Dendritic cell treated with granulocyte-macrophage colony-stimulating factor and Interleukin-4, amounts not matched to agents 40 ng/mL and 50 ng/mL, for 4 days (primary cell): ENCODE data around the gene MYCBP2.
A peak's percentile ranks its signal among the peaks of the same experiment; 100 is the strongest.

ENCODE experiments used
- H3K27ac Mint-ChIP-seq: one replicate; pipeline ENCODE4 v1.8.0; 2022; ENCODE audit warnings: mild to moderate bottlenecking, mixed read lengths
- H3K27me3 Mint-ChIP-seq: one replicate; pipeline ENCODE4 v1.8.0; 2022; ENCODE audit warnings: mild to moderate bottlenecking, mixed read lengths
- H3K36me3 Mint-ChIP-seq: one replicate; pipeline ENCODE4 v1.8.0; 2022; ENCODE audit warnings: low read depth, mixed read lengths
- H3K4me1 Mint-ChIP-seq: one replicate; pipeline ENCODE4 v1.8.0; 2022; ENCODE audit warnings: low read depth, mixed read lengths
- H3K4me3 Mint-ChIP-seq: one replicate; pipeline ENCODE4 v1.8.0; 2022; ENCODE audit warnings: mild to moderate bottlenecking, moderate library complexity, mixed read lengths
- H3K9me3 Mint-ChIP-seq: one replicate; pipeline ENCODE4 v1.8.0; 2022; ENCODE audit warnings: mixed read lengths
- intact Hi-C: fragments of 100-400 bp; cut with micrococcal nuclease; formaldehyde crosslinking; loops from one replicate; pipeline ENCODE4 v1.15.0; 2022

Gene MYCBP2

DNA sequence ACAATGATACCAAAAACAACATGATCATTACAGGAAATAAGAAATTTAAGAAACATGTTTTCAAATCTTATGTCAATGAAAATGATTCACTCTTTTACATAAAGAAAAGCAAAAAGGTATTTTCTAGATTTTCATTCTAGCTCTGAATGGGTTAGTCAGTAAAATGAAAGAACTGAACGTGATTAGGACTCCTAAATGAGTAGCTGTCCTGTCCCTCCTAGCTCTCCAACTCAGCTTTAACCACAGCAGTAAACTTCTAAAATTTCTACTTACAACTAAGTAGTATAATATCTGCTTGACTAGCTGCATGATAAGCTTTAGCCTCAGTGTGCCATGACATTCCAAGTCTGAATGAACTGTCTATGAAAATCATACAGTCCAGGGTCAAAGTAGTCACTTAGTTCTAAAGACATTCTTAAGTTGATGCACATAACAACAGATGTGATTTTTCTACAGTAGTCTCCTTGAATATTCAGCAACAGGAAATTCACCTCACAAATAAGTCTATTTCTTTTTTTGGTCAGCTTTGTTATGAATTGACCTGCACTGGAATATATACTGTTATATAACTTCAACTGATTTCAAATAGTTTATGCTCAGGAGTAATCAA, 136.4 kb downstream of the MYCBP2 start:
- Mint-ChIP-seq H3K27ac (no peak overlapping the region), H3K36me3 (peaks cover 43% of the 10 kb centered on the region)

DNA sequence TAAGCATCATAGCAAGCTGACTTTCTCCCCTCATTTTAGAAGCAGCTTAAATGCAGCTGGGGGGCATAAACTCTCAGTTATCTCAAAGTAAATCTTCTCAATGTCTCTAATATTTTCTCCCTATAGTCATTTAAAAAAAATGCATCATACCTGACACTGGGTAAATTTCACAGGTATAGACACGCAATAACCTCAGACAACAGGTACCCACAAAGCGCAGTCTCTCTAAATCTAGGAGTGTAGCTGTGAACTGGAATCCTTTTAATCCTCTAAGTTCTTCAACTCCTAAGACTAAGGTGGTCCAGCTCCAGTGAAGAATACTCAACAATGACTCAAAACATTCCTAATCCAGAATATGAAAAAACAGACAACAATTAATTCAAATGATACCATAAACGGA, 141.2 kb downstream of the MYCBP2 start:
- Mint-ChIP-seq H3K9me3 (no peaks in the 10 kb centered on the region), H3K27ac (no peak overlapping the region), H3K36me3 (peaks cover 57% of the 10 kb centered on the region), H3K4me1 (peaks cover 13% of the 10 kb centered on the region), H3K4me3 (no peak overlapping the region), H3K27me3 (no peaks in the 10 kb centered on the region)
- intact Hi-C loops, result no loop called here

More for the DNA sequence above, 136.4 kb downstream of the MYCBP2 start:
- no peaks in the 10 kb centered on the region for H3K4me1 Mint-ChIP-seq
- H3K4me3 Mint-ChIP-seq, result no peak overlapping the region
- no peaks in the 10 kb centered on the region for H3K27me3 Mint-ChIP-seq
- H3K9me3 Mint-ChIP-seq, result no peaks in the 10 kb centered on the region
- intact Hi-C loops, result no loop called here

DNA sequence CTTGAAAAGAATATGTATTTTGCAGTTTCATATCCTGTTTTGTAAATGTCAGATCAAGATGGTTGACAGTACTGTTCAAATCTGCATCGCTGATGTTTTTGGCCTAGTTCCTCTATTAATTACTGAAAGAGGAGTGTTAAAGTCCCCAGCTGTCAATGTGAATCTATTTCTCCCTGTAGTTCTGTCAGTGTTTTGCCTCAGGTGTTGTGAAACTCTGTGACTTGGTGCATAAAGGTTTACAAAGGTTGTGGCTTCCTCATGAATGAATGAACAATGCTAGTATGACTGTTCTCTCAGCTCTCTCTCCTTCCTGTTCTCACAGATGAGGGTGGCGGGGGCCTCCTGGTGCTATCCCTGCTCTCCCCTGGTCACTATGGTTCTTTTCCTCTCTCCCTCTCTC, 142.4 kb downstream of the MYCBP2 start:
- peaks cover 70% of the 10 kb centered on the region for H3K36me3 Mint-ChIP-seq
- H3K27ac Mint-ChIP-seq, result peak overlapping the region; percentile 82
- no peaks in the 10 kb centered on the region for H3K27me3 Mint-ChIP-seq
- no peak overlapping the region for H3K4me3 Mint-ChIP-seq
- peaks cover 13% of the 10 kb centered on the region for H3K4me1 Mint-ChIP-seq
- intact Hi-C loops, result no loop called here
- no peaks in the 10 kb centered on the region for H3K9me3 Mint-ChIP-seq

DNA sequence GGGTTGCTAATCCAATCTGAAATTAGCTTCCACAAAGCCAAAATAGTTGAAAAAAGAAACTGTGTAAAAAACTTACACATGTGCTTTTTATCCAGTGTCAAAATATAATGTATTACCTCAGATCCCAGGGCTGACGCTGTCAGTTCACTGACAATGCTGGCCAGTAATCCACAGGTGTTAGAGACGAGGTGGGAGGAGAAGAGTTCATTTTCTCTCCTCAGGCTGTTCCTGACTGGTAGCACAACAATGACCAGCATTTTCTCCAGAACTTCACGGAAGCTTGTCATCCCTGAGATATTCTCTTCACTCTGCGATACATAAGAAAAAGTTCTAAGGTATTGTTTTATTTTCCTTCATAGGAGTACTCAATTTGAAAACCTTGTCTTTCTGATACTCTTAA, 146.9 kb downstream of the MYCBP2 start:
- peaks cover 13% of the 10 kb centered on the region for H3K4me1 Mint-ChIP-seq
- peaks cover 83% of the 10 kb centered on the region for H3K36me3 Mint-ChIP-seq
- intact Hi-C loops, result no loop called here
- H3K9me3 Mint-ChIP-seq, result no peaks in the 10 kb centered on the region
- no peak overlapping the region for H3K27ac Mint-ChIP-seq
- H3K4me3 Mint-ChIP-seq, result no peak overlapping the region
- H3K27me3 Mint-ChIP-seq, result no peaks in the 10 kb centered on the region

DNA sequence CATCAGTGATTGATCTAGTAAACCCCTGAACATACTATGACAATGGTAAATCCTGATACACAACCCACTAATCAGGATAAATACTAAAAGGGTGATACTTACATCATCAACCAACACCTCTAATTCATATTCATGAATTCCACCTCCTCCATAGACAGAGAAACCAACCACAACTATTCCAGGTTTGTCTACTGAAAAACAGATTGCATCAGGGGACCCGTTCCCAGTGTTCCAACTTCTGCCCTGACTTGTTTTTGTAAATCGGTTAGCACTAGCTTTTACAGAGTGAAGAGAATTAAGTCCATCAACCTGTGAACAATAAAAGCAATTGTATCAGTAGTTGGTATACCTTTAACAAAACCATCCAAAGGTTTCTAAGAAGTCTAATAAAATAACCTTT, 149.2 kb downstream of the MYCBP2 start:
- H3K27ac Mint-ChIP-seq, result no peak overlapping the region
- H3K4me1 Mint-ChIP-seq, result no peaks in the 10 kb centered on the region
- H3K9me3 Mint-ChIP-seq, result no peaks in the 10 kb centered on the region
- peaks cover 82% of the 10 kb centered on the region for H3K36me3 Mint-ChIP-seq
- intact Hi-C loops, result loop anchor here (5.0 to 10.0 kb wide), 2 partner anchors 93 to 175 kb away; no protein-coding TSS in a partner anchor
- H3K27me3 Mint-ChIP-seq, result no peaks in the 10 kb centered on the region
- no peak overlapping the region for H3K4me3 Mint-ChIP-seq

DNA sequence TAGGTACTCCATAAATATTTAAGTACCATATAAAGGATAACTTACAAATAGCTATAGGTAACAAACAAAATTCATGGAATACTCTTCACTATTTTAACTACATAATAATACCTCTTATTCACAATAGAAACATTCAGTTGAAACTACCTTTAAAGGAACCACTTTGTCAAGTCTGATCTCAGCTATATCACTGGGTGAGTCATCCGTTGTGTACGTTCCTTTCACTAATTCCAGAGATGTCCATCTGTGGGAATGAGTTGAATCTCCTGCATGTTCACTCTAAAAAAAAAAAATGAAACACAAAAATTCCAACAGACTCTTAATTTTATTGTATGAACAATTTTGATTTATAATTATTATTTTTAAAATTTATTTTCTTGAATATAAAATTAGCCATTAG, 150.5 kb downstream of the MYCBP2 start:
- H3K27me3 Mint-ChIP-seq, result no peaks in the 10 kb centered on the region
- H3K27ac Mint-ChIP-seq, result no peak overlapping the region
- no peaks in the 10 kb centered on the region for H3K4me1 Mint-ChIP-seq
- intact Hi-C loops, result loop anchor here (5.0 to 10.0 kb wide), 2 partner anchors 92 to 174 kb away; no protein-coding TSS in a partner anchor
- no peaks in the 10 kb centered on the region for H3K9me3 Mint-ChIP-seq
- H3K4me3 Mint-ChIP-seq, result no peak overlapping the region
- peaks cover 79% of the 10 kb centered on the region for H3K36me3 Mint-ChIP-seq

DNA sequence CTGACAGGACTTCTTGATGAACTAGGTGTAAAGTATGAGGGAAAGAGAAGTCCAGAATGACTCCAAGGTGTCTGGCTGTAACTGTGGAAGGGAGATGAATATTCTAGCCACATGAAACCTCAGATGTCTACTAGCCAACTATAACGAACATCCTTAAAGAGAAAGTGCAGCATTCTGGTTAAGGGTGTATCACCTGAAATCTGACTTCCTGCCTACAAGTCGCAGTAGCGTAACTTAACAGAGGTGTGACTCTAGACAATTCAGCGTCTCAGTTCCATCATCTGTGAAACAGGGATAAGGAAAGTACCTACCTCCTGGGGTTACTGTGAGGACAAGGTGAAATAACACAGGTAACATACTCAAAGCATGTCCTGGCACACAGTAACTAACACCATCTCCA, 154.2 kb downstream of the MYCBP2 start:
- H3K36me3 Mint-ChIP-seq, result peaks cover 77% of the 10 kb centered on the region
- H3K27ac Mint-ChIP-seq, result no peak overlapping the region
- no peaks in the 10 kb centered on the region for H3K4me1 Mint-ChIP-seq
- H3K9me3 Mint-ChIP-seq, result no peaks in the 10 kb centered on the region
- H3K4me3 Mint-ChIP-seq, result no peak overlapping the region
- H3K27me3 Mint-ChIP-seq, result no peaks in the 10 kb centered on the region
- intact Hi-C loops, result loop anchor here (10.0 kb wide), 1 partner anchor 88 kb away; no protein-coding TSS in a partner anchor

DNA sequence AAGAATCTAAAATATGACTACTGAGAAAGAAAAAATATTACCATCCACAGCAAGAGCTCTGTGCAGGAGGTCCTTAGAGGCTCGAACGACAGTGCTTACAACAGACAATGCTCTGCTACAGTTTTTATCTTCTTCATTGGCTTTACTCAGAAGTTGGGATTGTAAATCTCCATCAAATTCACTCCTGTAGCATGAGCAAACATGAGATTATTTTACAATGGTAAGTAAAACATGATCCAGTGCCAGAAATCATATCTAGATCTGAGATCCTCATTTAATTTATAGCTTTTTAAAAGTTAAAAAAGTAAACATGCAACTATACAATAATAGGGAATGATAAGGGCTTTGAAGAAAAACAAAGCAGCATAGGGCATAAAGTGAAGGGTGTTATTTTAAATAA, 155.4 kb downstream of the MYCBP2 start:
- Mint-ChIP-seq H3K27ac (no peak overlapping the region), H3K4me3 (no peak overlapping the region), H3K4me1 (no peaks in the 10 kb centered on the region), H3K27me3 (no peaks in the 10 kb centered on the region), H3K36me3 (peaks cover 73% of the 10 kb centered on the region), H3K9me3 (no peaks in the 10 kb centered on the region)
- intact Hi-C loops, result loop anchor here (10.0 kb wide), 1 partner anchor 87 kb away; no protein-coding TSS in a partner anchor

DNA sequence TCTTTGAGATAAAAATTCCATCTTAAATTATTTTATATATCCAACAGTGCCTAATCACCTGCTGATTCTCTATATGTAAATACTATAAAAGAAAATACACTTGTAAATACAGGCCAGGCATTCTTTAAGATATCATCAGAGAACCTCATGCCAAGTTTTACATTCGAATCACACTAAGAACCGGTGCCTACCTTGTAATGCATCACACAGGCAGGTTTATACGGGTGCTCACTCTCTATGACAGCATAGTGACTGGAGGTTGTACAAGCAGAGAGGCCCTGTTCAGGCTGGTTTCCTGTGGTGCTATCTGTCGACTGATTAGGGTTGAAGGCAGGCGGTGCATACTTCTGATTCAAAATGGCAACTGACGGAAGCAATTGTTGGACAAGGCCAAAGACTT, 158.7 kb downstream of the MYCBP2 start:
- H3K36me3 Mint-ChIP-seq, result peaks cover 83% of the 10 kb centered on the region
- intact Hi-C loops, result no loop called here
- no peak overlapping the region for H3K27ac Mint-ChIP-seq
- H3K4me1 Mint-ChIP-seq, result no peaks in the 10 kb centered on the region
- H3K9me3 Mint-ChIP-seq, result no peaks in the 10 kb centered on the region
- no peaks in the 10 kb centered on the region for H3K27me3 Mint-ChIP-seq
- H3K4me3 Mint-ChIP-seq, result no peak overlapping the region

DNA sequence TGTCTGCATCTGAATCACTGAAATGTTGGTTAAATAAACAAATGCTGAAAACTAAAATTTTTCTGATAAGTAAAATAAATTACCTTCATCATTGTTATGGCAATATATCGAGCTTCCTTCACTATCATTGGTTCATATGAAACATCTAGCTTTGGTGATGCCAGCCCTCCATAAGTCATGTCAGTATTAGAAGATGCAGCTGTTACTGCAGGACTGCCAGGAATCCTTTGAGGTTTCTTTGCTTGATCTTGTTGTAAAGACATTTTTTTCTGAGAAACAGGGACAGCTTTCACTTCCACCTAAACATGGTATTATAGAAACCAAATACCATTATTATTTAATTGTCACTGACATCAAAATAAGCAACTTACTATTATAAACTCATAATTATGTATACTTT, 176.2 kb downstream of the MYCBP2 start:
- peaks cover 6% of the 10 kb centered on the region for H3K4me1 Mint-ChIP-seq
- intact Hi-C loops, result no loop called here
- H3K4me3 Mint-ChIP-seq, result no peak overlapping the region
- H3K36me3 Mint-ChIP-seq, result peaks cover 62% of the 10 kb centered on the region
- H3K27me3 Mint-ChIP-seq, result no peaks in the 10 kb centered on the region
- H3K27ac Mint-ChIP-seq, result no peak overlapping the region
- no peaks in the 10 kb centered on the region for H3K9me3 Mint-ChIP-seq

DNA sequence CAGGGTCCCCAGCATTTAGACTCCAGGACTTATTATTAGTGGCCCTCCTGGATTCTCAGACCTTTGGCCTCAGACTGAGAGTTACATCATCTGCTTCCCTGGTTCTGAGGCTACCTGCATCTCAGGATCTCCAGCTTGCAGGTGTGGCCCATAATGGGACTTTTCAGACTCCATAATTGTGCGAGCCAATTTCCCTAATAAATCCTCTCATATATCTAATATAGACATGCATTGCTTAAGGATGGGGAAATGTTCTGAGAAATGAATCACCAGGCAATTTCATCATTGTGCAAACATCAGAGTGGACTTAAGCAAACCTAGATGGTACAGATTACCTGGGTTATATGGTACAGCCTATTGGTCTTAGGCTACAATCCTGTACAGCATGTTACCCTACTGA, 183.5 kb downstream of the MYCBP2 start:
- Mint-ChIP-seq H3K4me3 (no peak overlapping the region), H3K36me3 (peaks cover 89% of the 10 kb centered on the region), H3K4me1 (no peaks in the 10 kb centered on the region), H3K27ac (no peak overlapping the region), H3K27me3 (no peaks in the 10 kb centered on the region), H3K9me3 (no peaks in the 10 kb centered on the region)
- intact Hi-C loops, result no loop called here

DNA sequence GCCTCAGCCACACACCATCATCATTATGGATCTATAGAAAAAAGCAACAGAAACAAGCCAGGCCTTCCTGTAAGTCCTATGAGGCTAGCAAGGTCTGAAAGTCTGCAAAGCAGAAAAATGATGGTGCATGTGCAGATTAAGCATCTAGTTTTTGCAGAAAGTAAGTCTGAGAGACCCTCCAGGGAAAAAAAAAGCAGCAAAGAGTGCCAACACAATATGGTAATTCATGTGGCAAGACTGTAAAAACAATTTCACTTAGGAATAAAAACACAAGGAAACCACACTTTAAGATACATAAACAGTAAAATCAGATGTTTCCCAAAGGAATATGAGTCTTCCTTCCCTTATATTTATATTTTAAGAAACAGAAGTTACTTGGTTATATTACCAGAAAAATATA, 187.6 kb downstream of the MYCBP2 start:
- no peaks in the 10 kb centered on the region for H3K27me3 Mint-ChIP-seq
- no peak overlapping the region for H3K4me3 Mint-ChIP-seq
- H3K4me1 Mint-ChIP-seq, result peaks cover under 1% of the 10 kb centered on the region
- no peak overlapping the region for H3K27ac Mint-ChIP-seq
- no peaks in the 10 kb centered on the region for H3K9me3 Mint-ChIP-seq
- H3K36me3 Mint-ChIP-seq, result peaks cover 92% of the 10 kb centered on the region
- intact Hi-C loops, result no loop called here

DNA sequence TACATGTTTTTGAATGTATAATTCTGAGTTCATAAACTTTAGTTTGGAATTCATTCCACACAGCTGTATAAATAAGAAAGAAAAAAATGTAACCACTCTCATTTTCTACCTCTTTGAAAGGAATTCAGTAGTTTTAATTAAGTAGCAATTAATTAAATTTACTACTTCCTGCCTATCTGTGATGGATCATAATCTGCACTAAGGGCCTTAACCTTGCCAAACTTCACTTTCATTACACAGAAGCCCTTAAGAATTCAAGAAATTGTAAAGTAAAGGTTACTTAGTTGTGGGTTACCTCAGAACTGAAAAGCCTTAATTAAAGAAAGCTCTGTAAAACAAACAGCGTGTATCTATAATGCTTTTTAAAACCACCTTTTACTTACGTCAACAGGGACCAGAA, 188.1 kb downstream of the MYCBP2 start:
- Mint-ChIP-seq H3K27me3 (no peaks in the 10 kb centered on the region), H3K9me3 (no peaks in the 10 kb centered on the region), H3K27ac (no peak overlapping the region), H3K36me3 (peaks cover 92% of the 10 kb centered on the region), H3K4me3 (no peak overlapping the region), H3K4me1 (peaks cover 6% of the 10 kb centered on the region)
- intact Hi-C loops, result no loop called here

DNA sequence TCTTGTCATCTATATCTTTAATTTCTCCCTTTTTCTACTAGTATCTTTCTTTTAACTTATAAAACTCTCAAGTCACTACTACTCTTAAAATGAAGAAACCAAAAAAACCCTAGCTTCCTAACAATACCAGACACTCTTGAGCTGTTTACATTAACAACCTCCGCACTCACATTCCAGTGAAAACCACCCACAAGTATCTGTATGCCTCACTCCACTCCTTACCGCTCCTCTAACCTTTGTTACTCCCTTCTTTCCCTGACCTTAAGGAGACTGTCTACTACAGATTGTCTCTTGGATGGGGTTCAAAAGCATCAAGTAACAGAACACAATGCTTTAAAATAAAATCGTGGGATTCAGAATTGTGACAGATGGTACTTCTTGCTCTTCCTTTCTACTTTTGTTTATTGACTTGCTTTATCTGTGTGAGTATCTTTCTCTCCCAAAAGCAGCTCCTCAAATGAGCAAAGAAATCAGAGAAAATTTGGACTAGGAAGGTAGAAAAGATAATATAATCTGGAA, 189.9 kb downstream of the MYCBP2 start:
- Mint-ChIP-seq H3K27me3 (no peaks in the 10 kb centered on the region), H3K27ac (no peak overlapping the region), H3K9me3 (no peaks in the 10 kb centered on the region), H3K4me3 (no peak overlapping the region), H3K36me3 (peaks cover 91% of the 10 kb centered on the region), H3K4me1 (peaks cover 11% of the 10 kb centered on the region)
- intact Hi-C loops, result no loop called here

DNA sequence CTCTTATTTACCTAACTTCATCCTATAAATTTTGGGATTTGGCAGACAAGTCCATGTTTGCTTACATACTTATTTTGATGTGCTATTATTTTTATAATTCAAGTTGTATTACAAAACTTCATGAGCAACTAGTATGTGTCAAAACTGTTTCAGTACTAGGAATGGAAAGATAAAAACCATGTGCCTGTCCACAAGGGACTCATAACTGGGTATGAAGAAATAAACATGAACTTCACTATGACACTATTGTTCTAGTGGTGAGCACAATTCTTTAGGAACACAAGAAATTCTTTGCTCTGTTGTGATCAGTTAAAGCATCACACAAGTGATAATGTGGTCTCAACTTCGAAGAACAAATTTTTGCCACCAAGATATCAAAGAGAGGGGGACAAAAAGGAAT, 202.5 kb downstream of the MYCBP2 start:
- Mint-ChIP-seq H3K9me3 (no peaks in the 10 kb centered on the region), H3K36me3 (peaks cover 22% of the 10 kb centered on the region), H3K27ac (no peak overlapping the region), H3K4me1 (peaks cover 5% of the 10 kb centered on the region), H3K27me3 (no peaks in the 10 kb centered on the region), H3K4me3 (no peak overlapping the region)
- intact Hi-C loops, result no loop called here
